B cell (primary cell): ENCODE results near the gene SPPL2B.

ENCODE experiments used
- CTCF ChIP-seq: fragments of 200-600 bp; IDR thresholded peaks from one replicate; pipeline ENCODE4 v1.8.0; 2022; ENCODE audit warnings: antibody characterized with exemption, mild to moderate bottlenecking
- EZH2 ChIP-seq: IDR thresholded peaks from 2 replicates; pipeline ENCODE4 v1.6.1; 2012; ENCODE audit warnings: borderline replicate concordance, low read depth, mild to moderate bottlenecking, moderate library complexity, low read length; ENCODE audit not compliant: insufficient read depth, poor library complexity, severe bottlenecking

GRCh38 chr19:2315818-2316353, 12.6 kb upstream of the SPPL2B start:
- TF ChIP-seq CTCF (no peak), EZH2 (no peak)
